ENCODE results near the gene TMC2. TPM values are rescaled to one million over a fixed set of nuclear protein-coding genes. Genes with fewer than 3 reads are reported as not detected.
"Not testable (repeated sequence)": the region's sequence is repeated elsewhere in the genome, so short reads cannot be mapped to it uniquely, and the experiment has no call there.

The TMC2 gene
- total RNA-seq, 1 donor from 2014 or later = not detected

- peaks cover 100% of the 10 kb centered on the region for H3K27me3 ChIP-seq
- Mint-ChIP-seq H3K4me3 (no peak overlapping the region), H3K9me3 (no peaks in the 10 kb centered on the region), H3K36me3 (no peaks in the 10 kb centered on the region), H3K27ac (no peak overlapping the region), H3K4me1 (peaks cover 7% of the 10 kb centered on the region), H3K27me3 (ENCODE audit: insufficient read depth, low read depth) (peaks cover 9% of the 10 kb centered on the region)
- no peaks in the 10 kb centered on the region for H3K4me1 ChIP-seq
- H3K9me3 ChIP-seq (ENCODE audit: low read depth) = no peaks in the 10 kb centered on the region
- TF ChIP-seq EZH2 (IDR thresholded peaks at IDR 0.05) (no peak), EZH2phosphoT487 (IDR thresholded peaks at IDR 0.05) (no peak)
- no peaks in the 10 kb centered on the region for H3K36me3 ChIP-seq
- no peak overlapping the region for H3K27ac ChIP-seq
- no peaks in the 10 kb centered on the region for H4K20me1 ChIP-seq (ENCODE audit: low read depth)
- no peak for DNase-seq (ENCODE audit: low spot score)
- no peak overlapping the region for H3K9ac ChIP-seq
- no peak overlapping the region for H3K4me3 ChIP-seq
- H3F3A ChIP-seq (ENCODE audit: low read depth) = no peaks in the 10 kb centered on the region
- H3K4me2 ChIP-seq = no peak overlapping the region
- H2AFZ ChIP-seq (replicated peaks) = no peak overlapping the region
- H3K79me2 ChIP-seq (ENCODE audit: low read depth) = no peaks in the 10 kb centered on the region
Measured at GRCh38 chr20:2519115-2519809, 17.1 kb upstream of the TMC2 start.

GRCh38 chr20:2520617-2521016 lies 15.8 kb upstream of the TMC2 start:
- Mint-ChIP-seq H3K36me3 (no peaks in the 10 kb centered on the region), H3K4me1 (peaks cover 10% of the 10 kb centered on the region), H3K4me3 (no peak overlapping the region), H3K27ac (no peak overlapping the region), H3K9me3 (no peaks in the 10 kb centered on the region), H3K27me3 (ENCODE audit: insufficient read depth, low read depth) (peaks cover 13% of the 10 kb centered on the region)
- peaks cover 95% of the 10 kb centered on the region for H3K27me3 ChIP-seq
- H3K4me1 ChIP-seq = no peaks in the 10 kb centered on the region
- no peaks in the 10 kb centered on the region for H3K9me3 ChIP-seq (ENCODE audit: low read depth)
- no peak overlapping the region for H3K27ac ChIP-seq
- no peak overlapping the region for H3K4me3 ChIP-seq
- no peaks in the 10 kb centered on the region for H3K36me3 ChIP-seq
- H2AFZ ChIP-seq (replicated peaks) = no peak overlapping the region
- no peaks in the 10 kb centered on the region for H4K20me1 ChIP-seq (ENCODE audit: low read depth)
- no peak overlapping the region for H3K9ac ChIP-seq
- no peaks in the 10 kb centered on the region for H3F3A ChIP-seq (ENCODE audit: low read depth)
- H3K4me2 ChIP-seq = no peak overlapping the region
- TF ChIP-seq EZH2 (IDR thresholded peaks at IDR 0.05) (no peak), EZH2phosphoT487 (IDR thresholded peaks at IDR 0.05) (no peak)
- TF ChIP-seq, protein P1, sequence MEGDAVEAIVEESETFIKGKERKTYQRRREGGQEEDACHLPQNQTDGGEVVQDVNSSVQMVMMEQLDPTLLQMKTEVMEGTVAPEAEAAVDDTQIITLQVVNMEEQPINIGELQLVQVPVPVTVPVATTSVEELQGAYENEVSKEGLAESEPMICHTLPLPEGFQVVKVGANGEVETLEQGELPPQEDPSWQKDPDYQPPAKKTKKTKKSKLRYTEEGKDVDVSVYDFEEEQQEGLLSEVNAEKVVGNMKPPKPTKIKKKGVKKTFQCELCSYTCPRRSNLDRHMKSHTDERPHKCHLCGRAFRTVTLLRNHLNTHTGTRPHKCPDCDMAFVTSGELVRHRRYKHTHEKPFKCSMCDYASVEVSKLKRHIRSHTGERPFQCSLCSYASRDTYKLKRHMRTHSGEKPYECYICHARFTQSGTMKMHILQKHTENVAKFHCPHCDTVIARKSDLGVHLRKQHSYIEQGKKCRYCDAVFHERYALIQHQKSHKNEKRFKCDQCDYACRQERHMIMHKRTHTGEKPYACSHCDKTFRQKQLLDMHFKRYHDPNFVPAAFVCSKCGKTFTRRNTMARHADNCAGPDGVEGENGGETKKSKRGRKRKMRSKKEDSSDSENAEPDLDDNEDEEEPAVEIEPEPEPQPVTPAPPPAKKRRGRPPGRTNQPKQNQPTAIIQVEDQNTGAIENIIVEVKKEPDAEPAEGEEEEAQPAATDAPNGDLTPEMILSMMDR (IDR thresholded peaks at IDR 0.05) = no peak
- no peak for DNase-seq (ENCODE audit: low spot score)
- no peaks in the 10 kb centered on the region for H3K79me2 ChIP-seq (ENCODE audit: low read depth)

GRCh38 chr20:2521369-2522305 lies 14.7 kb upstream of the TMC2 start:
- Histone ChIP-seq H3K27ac (no peak overlapping the region), H4K20me1 (ENCODE audit: low read depth) (no peaks in the 10 kb centered on the region), H3K9me3 (ENCODE audit: low read depth) (no peaks in the 10 kb centered on the region), H3K4me3 (no peak overlapping the region), H3K36me3 (no peaks in the 10 kb centered on the region), H3K27me3 (peaks cover 95% of the 10 kb centered on the region), H2AFZ (replicated peaks) (no peak overlapping the region), H3K9ac (no peak overlapping the region), H3K4me2 (no peak overlapping the region), H3F3A (ENCODE audit: low read depth) (no peaks in the 10 kb centered on the region), H3K79me2 (ENCODE audit: low read depth) (no peaks in the 10 kb centered on the region), H3K4me1 (no peaks in the 10 kb centered on the region)
- H3K4me3 Mint-ChIP-seq = no peak overlapping the region
- DNase-seq (ENCODE audit: low spot score) = peak; percentile 66
- no peaks in the 10 kb centered on the region for H3K9me3 Mint-ChIP-seq
- peaks cover 13% of the 10 kb centered on the region for H3K27me3 Mint-ChIP-seq (ENCODE audit: insufficient read depth, low read depth)
- no peaks in the 10 kb centered on the region for H3K36me3 Mint-ChIP-seq
- TF ChIP-seq, protein P1 (IDR thresholded peaks at IDR 0.05) = peak; percentile 89
- TF ChIP-seq EZH2 (IDR thresholded peaks at IDR 0.05) = no peak
- TF ChIP-seq EZH2phosphoT487 (IDR thresholded peaks at IDR 0.05) = peak; percentile 27
- no peak overlapping the region for H3K27ac Mint-ChIP-seq
- H3K4me1 Mint-ChIP-seq = peaks cover 10% of the 10 kb centered on the region

DNA sequence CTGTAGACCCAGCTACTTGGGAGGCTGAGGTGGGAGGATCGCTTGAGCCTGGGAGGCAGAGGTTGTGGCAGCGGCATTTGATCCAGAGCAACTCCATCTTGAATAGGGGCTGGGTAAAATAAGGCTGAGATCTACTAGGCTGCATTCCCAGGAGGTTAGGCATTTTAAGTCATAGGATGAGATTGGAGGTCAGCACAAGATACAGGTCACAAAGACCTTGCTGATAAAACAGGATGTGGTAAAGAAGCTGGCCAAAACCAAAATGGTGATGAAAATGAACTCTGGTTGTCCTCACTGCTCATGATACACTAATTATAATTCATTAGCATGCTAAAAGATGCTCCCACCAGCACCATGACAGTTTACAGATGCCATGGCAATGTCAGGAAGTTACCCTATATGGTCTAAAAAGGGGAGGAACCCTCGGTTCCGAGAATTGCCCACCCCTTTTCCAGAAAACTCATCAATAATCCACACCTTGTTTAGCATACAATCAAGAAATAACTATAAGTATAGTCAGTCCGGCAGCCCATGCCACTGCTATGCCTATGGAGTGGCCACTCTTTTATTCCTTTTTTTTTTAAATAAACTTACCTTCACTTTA lies 13.4 kb upstream of the TMC2 start:
- peaks cover 13% of the 10 kb centered on the region for H3K27me3 Mint-ChIP-seq (ENCODE audit: insufficient read depth, low read depth)
- not testable (repeated sequence) for H3K4me2 ChIP-seq; H3K4me1 ChIP-seq; H3K9ac ChIP-seq; DNase-seq (ENCODE audit: low spot score); H4K20me1 ChIP-seq (ENCODE audit: low read depth); H2AFZ ChIP-seq (replicated peaks); H3K4me3 ChIP-seq; H3K36me3 Mint-ChIP-seq; H3K9me3 ChIP-seq (ENCODE audit: low read depth); H3F3A ChIP-seq (ENCODE audit: low read depth); H3K27ac Mint-ChIP-seq; H3K9me3 Mint-ChIP-seq; H3K27ac ChIP-seq; H3K36me3 ChIP-seq; H3K79me2 ChIP-seq (ENCODE audit: low read depth)
- peaks cover 95% of the 10 kb centered on the region for H3K27me3 ChIP-seq
- H3K4me1 Mint-ChIP-seq = peaks cover 10% of the 10 kb centered on the region
- H3K4me3 Mint-ChIP-seq = peak overlapping the region; percentile 40

Data from neural progenitor cell (in vitro differentiated cells).